Activated T-cell treated with anti-CD3 and anti-CD28 coated beads for 4 hours (primary cell): ENCODE data around the gene HPSE2.
"Not testable (repeated sequence)": the region's sequence is repeated elsewhere in the genome, so short reads cannot be mapped to it uniquely, and the experiment has no call there.

ENCODE experiments used
- DNase-seq: peaks from one replicate; pipeline ENCODE4 v3.0.0-alpha.2; 2020

Gene HPSE2

GRCh38 chr10:99002392-99002791, 233.3 kb downstream of the HPSE2 start:
- DNase-seq, result no peak

GRCh38 chr10:98997596-98997995, 238.1 kb downstream of the HPSE2 start:
- DNase-seq, result no peak

- no peak for DNase-seq
Measured at GRCh38 chr10:98994030-98994429, 241.6 kb downstream of the HPSE2 start.

- not testable (repeated sequence) for DNase-seq
Measured at GRCh38 chr10:98983751-98984150, 251.9 kb downstream of the HPSE2 start.

- no peak for DNase-seq
Measured at GRCh38 chr10:98980353-98980752, 255.3 kb downstream of the HPSE2 start.

- DNase-seq, result no peak
Measured at GRCh38 chr10:98971464-98971863, 264.2 kb downstream of the HPSE2 start.

GRCh38 chr10:98967601-98968000, 268.1 kb downstream of the HPSE2 start:
- DNase-seq, result no peak

- no peak for DNase-seq
Measured at GRCh38 chr10:98963608-98964007, 272.0 kb downstream of the HPSE2 start.

- DNase-seq, result no peak
Measured at GRCh38 chr10:98959379-98959778, 276.3 kb downstream of the HPSE2 start.

GRCh38 chr10:98957801-98958200, 277.9 kb downstream of the HPSE2 start:
- no peak for DNase-seq

GRCh38 chr10:98956576-98957260, 278.9 kb downstream of the HPSE2 start:
- DNase-seq, result no peak

GRCh38 chr10:98953251-98953650, 282.4 kb downstream of the HPSE2 start:
- DNase-seq, result no peak

GRCh38 chr10:98951269-98952000, 284.2 kb downstream of the HPSE2 start:
- no peak for DNase-seq

- DNase-seq, result no peak
Measured at GRCh38 chr10:98950106-98950505, 285.5 kb downstream of the HPSE2 start.

- no peak for DNase-seq
Measured at GRCh38 chr10:98949306-98949705, 286.3 kb downstream of the HPSE2 start.

- DNase-seq, result no peak
Measured at GRCh38 chr10:98943681-98944080, 292.0 kb downstream of the HPSE2 start.

- DNase-seq, result no peak
Measured at GRCh38 chr10:98929709-98930108, 305.9 kb downstream of the HPSE2 start.

- no peak for DNase-seq
Measured at GRCh38 chr10:98925651-98926050, 310.0 kb downstream of the HPSE2 start.

GRCh38 chr10:98924526-98924925, 311.1 kb downstream of the HPSE2 start:
- DNase-seq, result no peak

- no peak for DNase-seq
Measured at GRCh38 chr10:98921316-98921715, 314.3 kb downstream of the HPSE2 start.

- DNase-seq, result no peak
Measured at GRCh38 chr10:98920807-98921206, 314.8 kb downstream of the HPSE2 start.

GRCh38 chr10:98920360-98920759, 315.3 kb downstream of the HPSE2 start:
- no peak for DNase-seq

- no peak for DNase-seq
Measured at GRCh38 chr10:98919899-98920298, 315.8 kb downstream of the HPSE2 start.

GRCh38 chr10:98917828-98918227, 317.8 kb downstream of the HPSE2 start:
- no peak for DNase-seq
